ENCODE measurements around the gene PRKAG2.

Gene PRKAG2

GRCh38 chr7:151661587-151661986 lies 215.3 kb downstream of the PRKAG2 start:
- DNase-seq (ENCODE audit: low spot score) = no peak
- ChIA-PET CTCF (interaction anchor here (0.6 kb wide), 1 partner anchor 36 kb away, joined by 3 read pairs; no protein-coding TSS in a partner anchor), POLR2A (ENCODE audit: low non-redundant PET) (no interaction called here)
- no peak overlapping the region for H3K27ac ChIP-seq
- no peak for TF ChIP-seq CTCF (conservative IDR thresholded peaks at IDR 0.05; ENCODE audit: low read depth)

- no peak overlapping the region for H3K27ac ChIP-seq
- DNase-seq (ENCODE audit: low spot score) = no peak
- CTCF ChIA-PET = interaction anchor here (0.7 kb wide), 1 partner anchor 487 kb away, joined by 3 read pairs; no protein-coding TSS in a partner anchor
- no peak for TF ChIP-seq CTCF (conservative IDR thresholded peaks at IDR 0.05; ENCODE audit: low read depth)
- POLR2A ChIA-PET (ENCODE audit: low non-redundant PET) = no interaction called here
Observed at GRCh38 chr7:151660141-151660540, 216.8 kb downstream of the PRKAG2 start.

GRCh38 chr7:151659219-151659618 lies 217.7 kb downstream of the PRKAG2 start:
- ChIA-PET POLR2A (ENCODE audit: low non-redundant PET) (no interaction called here), CTCF (no interaction called here)
- no peak overlapping the region for H3K27ac ChIP-seq
- no peak for DNase-seq (ENCODE audit: low spot score)
- TF ChIP-seq CTCF (conservative IDR thresholded peaks at IDR 0.05; ENCODE audit: low read depth) = no peak

GRCh38 chr7:151658778-151659177 lies 218.1 kb downstream of the PRKAG2 start:
- ChIA-PET CTCF (interaction anchor here (0.7 kb wide), 1 partner anchor 50 kb away, joined by 3 read pairs; no protein-coding TSS in a partner anchor), POLR2A (ENCODE audit: low non-redundant PET) (no interaction called here)
- DNase-seq (ENCODE audit: low spot score) = no peak
- H3K27ac ChIP-seq = no peak overlapping the region
- TF ChIP-seq CTCF (conservative IDR thresholded peaks at IDR 0.05; ENCODE audit: low read depth) = no peak

- POLR2A ChIA-PET (ENCODE audit: low non-redundant PET) = no interaction called here
- no peak for DNase-seq (ENCODE audit: low spot score)
- TF ChIP-seq CTCF (conservative IDR thresholded peaks at IDR 0.05; ENCODE audit: low read depth) = no peak
- H3K27ac ChIP-seq = no peak overlapping the region
- CTCF ChIA-PET = interaction anchor here (1.0 kb wide), 1 partner anchor 46 kb away, joined by 3 read pairs; no protein-coding TSS in a partner anchor
Observed at GRCh38 chr7:151657173-151657572, 219.7 kb downstream of the PRKAG2 start.

GRCh38 chr7:151655555-151655954 lies 221.4 kb downstream of the PRKAG2 start:
- TF ChIP-seq CTCF (conservative IDR thresholded peaks at IDR 0.05; ENCODE audit: low read depth) = no peak
- no peak overlapping the region for H3K27ac ChIP-seq
- DNase-seq (ENCODE audit: low spot score) = no peak
- ChIA-PET CTCF (no interaction called here), POLR2A (ENCODE audit: low non-redundant PET) (no interaction called here)

GRCh38 chr7:151652111-151652510 lies 224.8 kb downstream of the PRKAG2 start:
- DNase-seq (ENCODE audit: low spot score) = no peak
- no peak for TF ChIP-seq CTCF (conservative IDR thresholded peaks at IDR 0.05; ENCODE audit: low read depth)
- ChIA-PET POLR2A (ENCODE audit: low non-redundant PET) (no interaction called here), CTCF (no interaction called here)
- no peak overlapping the region for H3K27ac ChIP-seq

All from RWPE1 (cell line).